GOT3 (cell line): ENCODE results near the gene FADS6.
"Not testable (repeated sequence)": the region's sequence is repeated elsewhere in the genome, so short reads cannot be mapped to it uniquely, and the experiment has no call there.

Experiments
- DNase-seq: peaks from one replicate; lab custom pipeline; 2025; ENCODE audit warnings: mixed read lengths; lab: John Stamatoyannopoulos, UW

FADS6 gene

DNA sequence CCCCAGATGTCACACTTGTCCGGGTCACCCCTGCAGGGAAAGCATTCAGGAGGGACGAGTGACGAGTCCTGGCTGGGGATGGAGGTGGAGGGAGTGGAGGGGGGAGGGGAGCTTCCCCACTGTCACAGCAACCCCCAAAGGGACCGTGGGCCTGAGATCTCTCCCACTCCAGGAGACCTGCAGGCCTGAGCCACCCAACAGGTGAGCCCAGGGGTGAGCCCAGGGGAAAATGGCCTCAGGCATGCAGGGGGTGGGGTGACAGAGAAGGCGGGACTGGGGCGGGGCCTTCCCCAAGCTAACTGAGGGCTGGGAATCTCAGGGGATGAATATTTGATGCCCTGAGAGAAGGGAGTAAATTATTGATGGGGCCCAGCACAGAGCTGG is 27.2 kb upstream of the FADS6 start:
- DNase-seq = no peak

- no peak for DNase-seq
Measured at GRCh38 chr17:74920306-74920620, 26.8 kb upstream of the FADS6 start.

GRCh38 chr17:74919440-74920305 is 26.2 kb upstream of the FADS6 start:
- DNase-seq = no peak

DNA sequence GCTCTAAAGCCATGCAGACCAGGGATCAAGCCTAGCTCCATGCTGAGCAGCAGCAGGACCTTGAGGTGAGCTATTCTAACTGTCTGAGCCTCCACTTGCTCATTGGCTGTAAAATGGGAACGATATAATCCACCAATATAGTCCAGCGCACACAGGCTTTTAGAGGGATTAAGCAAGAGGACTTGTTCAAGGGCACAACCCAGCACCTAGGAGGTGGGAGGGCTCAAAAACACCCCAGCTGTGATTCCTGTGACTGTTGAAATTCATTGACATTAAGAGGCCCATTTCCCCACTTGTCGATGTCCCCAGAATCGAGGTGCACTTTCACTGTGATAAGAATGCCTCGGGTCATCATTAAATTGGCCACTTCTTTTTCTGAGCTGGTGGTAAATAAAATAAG is 25.5 kb upstream of the FADS6 start:
- no peak for DNase-seq

- no peak for DNase-seq
Measured at GRCh38 chr17:74917430-74917829, 24.0 kb upstream of the FADS6 start.

GRCh38 chr17:74916851-74917199 is 23.4 kb upstream of the FADS6 start:
- no peak for DNase-seq

DNA sequence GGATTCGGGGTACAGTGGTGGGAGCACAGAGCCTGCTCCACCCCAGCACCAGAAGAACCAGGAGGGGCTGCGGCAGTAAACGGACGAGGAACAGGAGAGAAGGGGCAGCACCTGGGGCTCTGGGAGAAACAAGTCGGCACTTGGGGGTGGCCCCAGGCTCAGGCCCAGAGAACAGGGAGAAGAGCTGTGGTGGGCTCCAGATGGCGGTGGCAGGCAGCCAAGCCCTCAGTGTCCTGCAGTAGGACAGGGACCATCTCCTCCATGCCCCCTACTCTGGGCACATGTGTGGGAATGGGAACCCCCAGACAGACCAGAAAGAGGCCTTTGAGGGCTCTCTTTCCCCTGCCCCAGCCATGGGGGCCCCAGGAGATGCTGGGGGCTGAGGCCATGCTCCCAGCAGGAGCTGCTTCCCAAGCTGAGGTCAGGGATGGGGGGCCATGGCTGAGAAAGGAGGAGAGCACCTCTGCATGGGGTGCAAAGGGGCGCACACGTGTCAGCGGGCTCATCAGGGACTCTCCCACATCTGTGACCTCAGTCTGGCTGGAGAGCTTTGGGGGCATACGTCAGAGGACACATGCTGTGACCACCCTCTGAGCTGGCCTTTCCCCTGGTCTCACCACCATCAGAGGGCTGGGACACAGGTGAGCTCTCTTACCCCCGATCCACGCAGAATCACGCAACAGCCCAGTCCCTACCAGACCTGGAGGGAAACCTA is 22.9 kb upstream of the FADS6 start:
- DNase-seq = no peak

DNA sequence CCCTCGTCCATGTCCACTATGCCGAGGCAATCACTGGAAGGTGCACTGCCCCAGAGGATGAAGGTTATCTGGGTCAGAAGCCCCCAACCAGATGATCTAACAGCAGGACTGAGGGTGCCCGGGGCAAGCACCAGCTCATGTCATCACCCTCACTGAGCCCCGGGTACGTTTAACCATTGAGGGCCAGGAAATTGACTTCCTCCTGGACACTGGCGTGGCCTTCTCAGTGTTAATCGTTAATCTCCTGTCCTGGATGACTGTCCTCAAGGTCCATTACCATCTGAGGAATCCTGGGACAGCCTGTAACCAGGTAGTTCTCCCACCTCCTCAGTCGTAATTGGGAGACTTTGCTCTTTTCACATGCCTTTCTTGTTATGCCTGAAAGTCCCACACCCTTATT is 18.0 kb upstream of the FADS6 start:
- DNase-seq = not testable (repeated sequence)

GRCh38 chr17:74909097-74909496 is 15.7 kb upstream of the FADS6 start:
- not testable (repeated sequence) for DNase-seq

GRCh38 chr17:74907012-74907411 is 13.6 kb upstream of the FADS6 start:
- no peak for DNase-seq

GRCh38 chr17:74906214-74906793 is 12.9 kb upstream of the FADS6 start:
- not testable (repeated sequence) for DNase-seq

DNA sequence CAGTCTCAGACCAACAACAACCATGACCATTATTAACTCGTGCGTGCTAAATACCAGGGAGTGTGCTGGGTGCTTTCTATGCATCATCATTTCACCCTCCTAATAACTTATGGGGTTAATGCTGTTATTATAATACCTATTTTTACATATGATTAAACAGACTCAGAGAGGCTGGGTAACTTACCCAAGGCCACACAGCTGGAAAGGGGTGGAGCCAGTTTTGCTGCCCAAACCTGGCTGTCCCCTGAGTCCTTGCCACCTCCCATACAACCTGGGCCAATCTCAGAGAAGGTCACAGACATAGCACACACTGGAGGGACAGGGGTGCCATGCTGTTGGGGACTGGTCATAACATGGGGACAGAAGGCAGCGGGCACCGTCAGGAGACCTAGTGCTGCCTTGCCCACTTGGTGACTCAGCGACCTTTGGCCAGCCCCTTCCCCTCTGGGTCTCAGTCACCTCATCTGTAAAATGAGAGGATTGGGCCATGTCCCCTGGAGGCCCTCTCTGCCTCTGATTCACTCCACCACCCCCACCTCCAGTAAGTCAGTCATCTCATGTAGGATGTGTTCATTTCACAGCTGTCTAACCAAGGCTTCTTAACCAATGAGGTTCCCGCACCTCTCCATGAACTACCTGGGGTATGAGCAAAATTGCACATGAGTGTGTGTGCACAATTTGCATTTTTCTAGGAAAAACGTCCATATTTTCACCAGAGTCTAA is 11.4 kb upstream of the FADS6 start:
- no peak for DNase-seq

- DNase-seq = no peak
Measured at GRCh38 chr17:74903671-74904070, 10.2 kb upstream of the FADS6 start.

DNA sequence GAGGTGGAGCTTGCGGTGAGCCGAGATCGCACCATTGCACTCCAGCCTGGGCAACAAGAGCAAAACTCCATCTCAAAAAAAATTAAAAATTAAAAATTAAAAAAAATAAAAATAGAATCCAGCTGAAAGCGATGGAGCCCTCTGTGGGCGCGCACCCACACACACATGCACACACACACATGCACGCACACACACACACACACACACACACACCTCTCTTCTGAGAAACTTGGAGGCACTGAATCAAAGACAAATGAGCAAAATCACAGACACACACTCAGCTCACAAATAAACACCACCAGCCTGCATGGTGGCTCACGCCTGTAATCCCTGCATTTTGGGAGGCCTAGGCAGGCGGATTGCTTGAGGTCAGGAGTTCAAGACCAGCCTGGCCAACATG is 9.6 kb upstream of the FADS6 start:
- no peak for DNase-seq

DNA sequence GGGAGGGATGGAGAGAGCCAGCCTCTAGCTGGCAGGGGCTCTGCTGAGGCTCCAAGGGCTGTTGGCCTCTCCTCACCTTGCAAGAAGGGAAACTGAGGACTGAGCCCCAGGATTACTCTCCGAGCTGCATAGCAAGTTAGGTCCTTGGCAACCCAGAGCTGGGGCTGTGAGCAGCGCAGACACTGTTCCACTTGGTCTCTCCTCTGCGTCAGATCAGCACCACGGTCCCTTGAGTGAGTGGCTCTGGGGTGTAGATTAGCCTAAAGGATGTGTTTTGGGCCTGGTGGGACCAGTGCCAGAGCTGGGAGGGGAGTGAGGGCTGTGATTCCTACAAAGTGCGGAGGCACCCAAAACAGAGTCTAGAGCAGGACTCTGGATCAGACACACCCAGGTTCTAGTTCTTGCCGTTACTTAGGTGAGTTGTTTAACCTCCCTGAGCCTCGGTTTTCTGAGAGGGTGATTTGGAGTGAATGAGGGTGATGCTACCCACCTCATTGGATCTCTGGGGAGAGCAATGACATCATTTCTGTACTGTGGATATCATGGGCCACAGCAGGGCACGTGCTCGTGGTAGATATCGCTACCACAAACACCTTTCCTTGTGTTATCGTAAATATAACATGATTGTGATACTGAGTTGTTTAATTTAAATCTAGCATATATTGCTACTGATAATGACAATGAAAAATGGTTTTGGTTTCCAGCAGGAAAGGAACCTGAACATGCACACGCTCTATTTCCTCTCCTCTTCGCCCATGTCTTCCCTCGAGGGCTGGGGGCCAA is 8.1 kb upstream of the FADS6 start:
- no peak for DNase-seq

GRCh38 chr17:74900208-74900607 is 6.8 kb upstream of the FADS6 start:
- no peak for DNase-seq

DNA sequence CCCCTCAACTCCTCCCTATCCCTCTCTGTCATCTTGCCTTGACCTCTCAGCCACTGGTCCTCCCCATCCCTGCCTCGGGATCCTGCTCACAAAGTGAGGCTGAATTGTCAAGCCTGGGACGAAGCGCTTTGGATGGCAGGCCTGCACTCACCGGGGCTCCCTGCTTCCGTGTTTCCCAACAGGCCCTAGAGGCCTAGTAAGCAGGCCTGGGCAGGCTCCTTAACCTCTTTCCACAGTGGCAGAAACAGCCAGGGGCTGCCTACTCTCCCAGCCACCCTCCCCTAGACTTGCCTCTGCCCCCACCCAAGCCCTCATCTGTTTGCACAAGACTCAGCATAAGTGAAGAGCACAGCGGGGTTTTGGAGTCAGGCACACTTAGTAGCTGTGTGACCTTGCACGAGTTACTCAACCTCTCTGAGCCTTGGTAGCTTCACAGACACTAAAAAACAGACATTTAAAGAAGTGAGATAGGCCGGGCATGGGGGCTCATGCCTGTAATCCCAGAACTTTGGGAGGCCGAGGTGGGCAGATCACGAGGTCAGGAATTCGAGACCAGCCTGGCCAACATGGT is 5.0 kb upstream of the FADS6 start:
- no peak for DNase-seq

DNA sequence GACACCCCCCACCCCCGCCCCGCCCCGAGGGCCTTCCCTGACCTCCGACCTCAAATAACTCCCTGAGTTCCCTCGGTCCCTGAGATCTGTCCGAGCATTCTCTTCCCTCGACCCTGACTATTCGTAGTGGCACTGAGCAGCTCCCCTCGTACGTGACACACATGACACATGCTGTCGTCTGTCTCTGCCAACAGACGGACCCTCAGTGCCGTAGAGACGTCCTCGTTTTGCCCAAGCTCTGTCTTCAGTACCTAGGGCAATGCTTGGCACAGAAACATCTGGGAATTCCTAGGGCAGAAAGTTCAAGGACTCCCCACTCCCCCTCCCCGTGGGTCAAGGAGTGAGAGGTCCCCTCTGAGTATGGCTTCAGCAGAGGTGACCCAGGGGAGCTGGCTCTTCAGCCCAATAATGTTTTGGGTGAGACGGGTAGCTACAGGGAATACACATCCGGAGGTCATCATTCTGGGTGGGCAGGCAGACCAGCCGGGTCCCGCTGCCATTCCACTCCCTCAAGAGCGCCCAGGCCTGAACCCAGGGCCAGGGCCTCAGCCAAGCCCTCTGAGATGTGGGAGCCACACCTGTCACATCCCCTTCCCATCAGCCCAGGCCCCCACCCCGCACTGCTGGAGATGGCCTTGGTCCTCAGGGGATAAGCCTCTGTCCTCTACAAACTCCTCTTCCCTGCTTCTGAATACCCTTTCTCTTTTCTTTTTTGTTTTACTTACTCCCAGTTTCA is 671 bp upstream of the FADS6 start:
- DNase-seq = no peak

GRCh38 chr17:74892013-74892841 is 1.2 kb downstream of the FADS6 start:
- DNase-seq = no peak

DNA sequence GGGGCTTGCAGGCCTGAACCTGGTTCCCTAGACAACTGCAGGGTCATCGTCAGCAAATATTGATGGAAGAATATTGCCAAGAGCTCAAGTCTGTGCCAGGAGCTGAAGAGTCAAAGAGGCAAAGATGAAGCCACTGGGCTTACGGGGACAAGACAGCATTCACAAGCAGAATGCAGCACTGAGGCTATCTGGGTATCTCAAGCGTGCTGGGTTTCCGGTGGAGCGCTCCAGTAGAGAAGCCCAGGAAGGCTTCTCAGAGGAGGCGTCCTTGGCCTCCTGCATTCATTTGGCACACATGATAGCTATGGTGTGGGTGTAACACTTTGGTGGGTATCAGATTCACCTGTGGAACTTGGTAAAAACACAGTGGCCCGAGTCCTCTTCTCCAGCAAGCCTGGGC is 2.9 kb downstream of the FADS6 start:
- no peak for DNase-seq
